ENCODE results near the gene IMPDH1. TPM values are rescaled to one million over a fixed set of nuclear protein-coding genes. Genes with fewer than 3 reads are reported as not detected.
A peak's percentile ranks its signal among the peaks of the same experiment; 100 is the strongest.

IMPDH1 gene
- total and polyA plus RNA-seq, 9 of the 15 experiments (the other 6 are each of a cell fraction or from before 2014, with no cell fraction given), result 0.80 to 118 (median 64.3) TPM

DNA sequence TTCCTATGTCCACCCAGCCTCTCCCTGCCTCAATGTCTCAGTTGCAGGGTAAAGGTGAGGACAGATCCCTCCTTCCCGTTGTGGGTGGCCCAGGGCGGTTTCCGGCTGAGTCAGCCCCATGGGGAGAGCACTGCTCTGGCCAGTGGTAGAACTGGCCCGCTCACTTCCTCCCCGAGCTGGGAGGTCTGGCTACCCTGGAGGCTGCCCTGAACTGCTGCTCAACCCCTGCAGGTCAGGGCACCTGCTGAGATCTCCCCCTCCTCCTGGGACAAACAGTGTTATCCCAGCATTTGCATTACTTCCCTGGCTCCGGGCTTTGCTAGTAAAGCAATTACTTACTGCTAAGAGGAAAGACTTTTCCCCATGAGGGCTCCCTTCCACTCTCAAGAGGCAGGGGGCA, 21.4 kb upstream of the IMPDH1 start (continued):
- peak; percentile 79 for TF ChIP-seq ZNF121 (CRISPR knock-in tag; conservative IDR thresholded peaks at IDR 0.05)

- WGBS (ENCODE audit: insufficient coverage, low coverage, missing lambda C conversion rate), result 9% methylated on average over 3 of the region's 3 CpGs
- no peaks in the 10 kb centered on the region for H3K9me3 ChIP-seq (replicated peaks; ENCODE audit: control insufficient read depth, insufficient read depth, low read depth, low read length)
- no peak overlapping the region; a peak in 1 of 4 replicates for H3K9ac ChIP-seq (ENCODE audit: insufficient read depth in 1 of 2, low read depth in 2 of 2, low read length in 2 of 2)
- intact Hi-C loops (cut with micrococcal nuclease) (no loop called here), in situ Hi-C loops (cut with MboI) (no loop called here)
- no peaks in the 10 kb centered on the region for H3K9me1 ChIP-seq (ENCODE audit: control insufficient read depth, insufficient read depth, low read length)
- no peak overlapping the region for H3K4me3 ChIP-seq
- H3K27ac ChIP-seq (ENCODE audit: extremely low read depth, low read depth, low read length), result no peak overlapping the region
- H3K27me3 ChIP-seq (ENCODE audit: control insufficient read depth in 2 of 2, insufficient read depth in 2 of 2, low read length in 2 of 2), result peaks cover 5 to 13% of the 10 kb centered on the region in 2 experiments; a peak in 3 of 5 replicates
- ChIA-PET POLR2A (interaction anchor here (1.0 kb wide), 1 partner anchor 28 kb away, joined by 3 read pairs; no protein-coding TSS in a partner anchor), CTCF (ENCODE audit: low intra/inter-chr PET ratio) (interaction anchor here (0.6 to 9.7 kb wide), 4 partner anchors 30 to 456 kb away, joined by 3 to 173 read pairs (median 26); no protein-coding TSS in a partner anchor)
- peak in 1 of 4 experiments; percentile 17 for DNase-seq (ENCODE audit: extremely low read depth in 1 of 4, low spot score in 3 of 4)
- FAIRE-seq, result no peak
- no peak overlapping the region for H3K4me2 ChIP-seq (ENCODE audit: insufficient read depth, low read length)
- no peaks in the 10 kb centered on the region for H3K79me2 ChIP-seq (ENCODE audit: control insufficient read depth, insufficient read depth, low read length)
- no peaks in the 10 kb centered on the region for H3K36me3 ChIP-seq (ENCODE audit: control insufficient read depth, insufficient read depth, low read length)
- ATAC-seq, result no peak
- BruUV-seq (replicated peaks), result no TSS peak
- H4K20me1 ChIP-seq (replicated peaks; ENCODE audit: control insufficient read depth, insufficient read depth, low read length), result no peaks in the 10 kb centered on the region
- peaks cover 3 to 5% of the 10 kb centered on the region in 2 experiments; a peak in 2 of 5 replicates for H3K4me1 ChIP-seq (replicated peaks in 1 of 2; ENCODE audit: control insufficient read depth in 2 of 2, insufficient read depth in 2 of 2, low read length in 2 of 2)
- H2AFZ ChIP-seq (ENCODE audit: low read depth, low read length), result no peak overlapping the region
- TF ChIP-seq, protein P1, sequence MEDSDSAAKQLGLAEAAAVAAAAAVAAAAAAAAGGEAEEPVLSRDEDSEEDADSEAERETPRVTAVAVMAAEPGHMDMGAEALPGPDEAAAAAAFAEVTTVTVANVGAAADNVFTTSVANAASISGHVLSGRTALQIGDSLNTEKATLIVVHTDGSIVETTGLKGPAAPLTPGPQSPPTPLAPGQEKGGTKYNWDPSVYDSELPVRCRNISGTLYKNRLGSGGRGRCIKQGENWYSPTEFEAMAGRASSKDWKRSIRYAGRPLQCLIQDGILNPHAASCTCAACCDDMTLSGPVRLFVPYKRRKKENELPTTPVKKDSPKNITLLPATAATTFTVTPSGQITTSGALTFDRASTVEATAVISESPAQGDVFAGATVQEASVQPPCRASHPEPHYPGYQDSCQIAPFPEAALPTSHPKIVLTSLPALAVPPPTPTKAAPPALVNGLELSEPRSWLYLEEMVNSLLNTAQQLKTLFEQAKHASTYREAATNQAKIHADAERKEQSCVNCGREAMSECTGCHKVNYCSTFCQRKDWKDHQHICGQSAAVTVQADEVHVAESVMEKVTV (CRISPR knock-in tag; IDR thresholded peaks at IDR 0.05), result 0 out of 2 replicates have a peak, but pooled peaks have one; percentile 5
- TF ChIP-seq, protein P2, sequence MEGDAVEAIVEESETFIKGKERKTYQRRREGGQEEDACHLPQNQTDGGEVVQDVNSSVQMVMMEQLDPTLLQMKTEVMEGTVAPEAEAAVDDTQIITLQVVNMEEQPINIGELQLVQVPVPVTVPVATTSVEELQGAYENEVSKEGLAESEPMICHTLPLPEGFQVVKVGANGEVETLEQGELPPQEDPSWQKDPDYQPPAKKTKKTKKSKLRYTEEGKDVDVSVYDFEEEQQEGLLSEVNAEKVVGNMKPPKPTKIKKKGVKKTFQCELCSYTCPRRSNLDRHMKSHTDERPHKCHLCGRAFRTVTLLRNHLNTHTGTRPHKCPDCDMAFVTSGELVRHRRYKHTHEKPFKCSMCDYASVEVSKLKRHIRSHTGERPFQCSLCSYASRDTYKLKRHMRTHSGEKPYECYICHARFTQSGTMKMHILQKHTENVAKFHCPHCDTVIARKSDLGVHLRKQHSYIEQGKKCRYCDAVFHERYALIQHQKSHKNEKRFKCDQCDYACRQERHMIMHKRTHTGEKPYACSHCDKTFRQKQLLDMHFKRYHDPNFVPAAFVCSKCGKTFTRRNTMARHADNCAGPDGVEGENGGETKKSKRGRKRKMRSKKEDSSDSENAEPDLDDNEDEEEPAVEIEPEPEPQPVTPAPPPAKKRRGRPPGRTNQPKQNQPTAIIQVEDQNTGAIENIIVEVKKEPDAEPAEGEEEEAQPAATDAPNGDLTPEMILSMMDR (IDR thresholded peaks at IDR 0.05 in 2 of 3, conservative IDR thresholded peaks at IDR 0.05 in 1 of 3; ENCODE audit: insufficient read depth in 2 of 3, low read depth in 1 of 3, low read length in 3 of 3), result peak; percentile 41 to 63 (median 56)
- no peak for TF ChIP-seq TSHZ1 (CRISPR knock-in tag; IDR thresholded peaks at IDR 0.05)
Measured at GRCh38 chr7:128430207-128430606, 20.4 kb upstream of the IMPDH1 start.
